GM12864 (cell line): ENCODE results near the gene DBH.

ENCODE experiments used
- DNase-seq: peaks from one replicate; pipeline ENCODE4 v3.0.0-alpha.2; 2011; ENCODE audit warnings: low read depth
- H3K4me3 ChIP-seq: 2 replicates; pipeline ENCODE4 v1.5.1; 2011; ENCODE audit warnings: mild to moderate bottlenecking, low read depth, low read length, control low read depth
- CTCF ChIP-seq: IDR thresholded peaks from 2 replicates; pipeline ENCODE4 v1.5.1; 2011; ENCODE audit warnings: low read depth, mild to moderate bottlenecking, moderate library complexity, low read length, control low read depth, inconsistent platforms; ENCODE audit errors: missing control alignments

The DBH gene

GRCh38 chr9:133633681-133634080 lies 2.5 kb upstream of the DBH start:
- no peak for TF ChIP-seq CTCF
- no peak overlapping the region for H3K4me3 ChIP-seq
- no peak for DNase-seq

- DNase-seq, result no peak
- TF ChIP-seq CTCF, result no peak
- no peak overlapping the region for H3K4me3 ChIP-seq
These were observed 2.0 kb upstream of the DBH start for GRCh38 chr9:133634081-133634691.

- no peak for DNase-seq
- TF ChIP-seq CTCF, result no peak
- no peak overlapping the region for H3K4me3 ChIP-seq
These were observed 1.1 kb upstream of the DBH start for GRCh38 chr9:133635098-133635497.

GRCh38 chr9:133636902-133637301 lies 739 bp downstream of the DBH start:
- no peak for TF ChIP-seq CTCF
- no peak overlapping the region for H3K4me3 ChIP-seq
- no peak for DNase-seq

- TF ChIP-seq CTCF, result no peak
- DNase-seq, result no peak
- no peak overlapping the region for H3K4me3 ChIP-seq
These were observed 1.4 kb downstream of the DBH start for GRCh38 chr9:133637451-133638055.

- no peak for TF ChIP-seq CTCF
- H3K4me3 ChIP-seq, result no peak overlapping the region
- no peak for DNase-seq
These were observed 1.9 kb downstream of the DBH start for GRCh38 chr9:133638076-133638475.

- no peak overlapping the region for H3K4me3 ChIP-seq
- TF ChIP-seq CTCF, result no peak
- DNase-seq, result no peak
These were observed 2.5 kb downstream of the DBH start for GRCh38 chr9:133638711-133639110.
